ENCODE measurements around the gene CPEB2.
"Not testable (repeated sequence)": the region's sequence is repeated elsewhere in the genome, so short reads cannot be mapped to it uniquely, and the experiment has no call there.

Gene CPEB2

DNA sequence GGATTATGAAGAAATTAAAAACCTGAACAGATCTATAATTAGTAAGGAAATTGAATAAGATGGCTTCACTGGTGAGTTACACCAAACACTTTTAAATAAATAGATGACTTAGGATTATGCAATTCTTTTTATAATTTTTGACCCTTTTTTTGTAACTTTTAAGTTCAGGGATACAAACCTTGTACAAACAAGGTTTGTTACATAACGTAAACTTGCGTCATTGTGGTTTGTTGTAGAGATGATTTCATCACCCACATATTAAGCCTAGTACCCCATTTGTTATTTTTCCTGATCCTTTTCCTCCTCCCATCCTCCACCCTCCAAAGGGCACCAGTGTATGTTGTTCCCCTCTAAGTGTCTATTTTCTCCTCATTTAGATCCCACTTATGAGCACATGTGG, 75.7 kb downstream of the CPEB2 start:
- Histone ChIP-seq H3K4me1 (ENCODE audit: control insufficient read depth, insufficient read depth, low read length, poor library complexity, severe bottlenecking) (no peaks in the 10 kb centered on the region), H3K27ac (ENCODE audit: insufficient read depth, low read length, poor library complexity, severe bottlenecking) (no peak overlapping the region), H3K4me3 (ENCODE audit: insufficient read depth, low read depth, low read length, poor library complexity, severe bottlenecking) (no peak overlapping the region), H3K9me3 (ENCODE audit: control insufficient read depth, low read length) (no peaks in the 10 kb centered on the region), H3K36me3 (ENCODE audit: control insufficient read depth, insufficient read depth, low read length) (no peaks in the 10 kb centered on the region), H3K27me3 (replicated peaks; ENCODE audit: control insufficient read depth, insufficient read depth, low read length, poor library complexity, severe bottlenecking) (no peaks in the 10 kb centered on the region)
- no peak for DNase-seq

DNA sequence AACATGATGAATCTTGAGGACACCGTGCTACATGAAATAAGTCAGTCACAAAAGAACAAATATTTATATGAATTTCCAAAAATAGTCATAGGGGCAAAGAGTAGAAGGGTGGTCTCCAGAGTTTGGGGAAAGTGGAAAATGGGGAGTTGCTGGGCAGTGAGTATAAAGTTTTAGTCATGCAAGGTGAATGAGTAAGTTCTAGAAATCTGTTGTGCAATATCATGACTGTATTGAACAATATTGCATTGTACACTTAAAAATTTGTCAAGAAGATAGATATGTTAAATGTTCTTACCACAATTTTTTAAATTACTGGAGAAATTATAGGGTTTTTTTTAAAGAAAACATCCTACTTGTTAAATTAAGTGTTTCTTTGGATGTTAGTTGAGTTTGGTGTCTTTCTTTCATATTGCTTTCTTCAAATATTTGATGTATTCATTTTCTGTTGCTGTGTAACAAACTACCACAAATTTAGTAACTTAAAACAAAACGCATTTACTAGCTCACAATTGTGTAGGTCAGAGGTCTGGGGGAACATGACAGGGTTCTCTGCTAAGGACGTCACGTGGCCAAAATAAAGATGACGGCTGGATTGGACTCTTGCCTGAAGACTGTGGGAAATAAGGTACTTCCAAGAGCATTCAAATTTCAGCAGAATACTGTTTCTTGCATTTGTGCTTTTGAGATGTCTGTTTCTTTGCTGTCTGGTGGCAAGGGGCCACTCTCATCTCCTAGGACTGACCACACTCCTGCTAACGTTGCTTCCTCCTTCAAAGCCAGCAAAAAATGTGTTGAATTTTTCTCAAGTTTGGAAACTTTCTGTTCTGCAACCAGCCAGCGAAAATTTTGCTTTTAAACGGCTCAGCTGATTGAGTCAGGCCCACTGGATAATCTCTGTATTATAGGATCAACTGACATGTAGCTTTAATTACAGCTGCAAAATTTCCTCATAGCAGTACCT, 76.7 kb downstream of the CPEB2 start:
- Histone ChIP-seq H3K9me3 (ENCODE audit: control insufficient read depth, low read length) (no peaks in the 10 kb centered on the region), H3K4me3 (ENCODE audit: insufficient read depth, low read depth, low read length, poor library complexity, severe bottlenecking) (no peak overlapping the region), H3K4me1 (ENCODE audit: control insufficient read depth, insufficient read depth, low read length, poor library complexity, severe bottlenecking) (no peaks in the 10 kb centered on the region), H3K27ac (ENCODE audit: insufficient read depth, low read length, poor library complexity, severe bottlenecking) (no peak overlapping the region), H3K27me3 (replicated peaks; ENCODE audit: control insufficient read depth, insufficient read depth, low read length, poor library complexity, severe bottlenecking) (no peaks in the 10 kb centered on the region), H3K36me3 (ENCODE audit: control insufficient read depth, insufficient read depth, low read length) (no peaks in the 10 kb centered on the region)
- DNase-seq: no peak

DNA sequence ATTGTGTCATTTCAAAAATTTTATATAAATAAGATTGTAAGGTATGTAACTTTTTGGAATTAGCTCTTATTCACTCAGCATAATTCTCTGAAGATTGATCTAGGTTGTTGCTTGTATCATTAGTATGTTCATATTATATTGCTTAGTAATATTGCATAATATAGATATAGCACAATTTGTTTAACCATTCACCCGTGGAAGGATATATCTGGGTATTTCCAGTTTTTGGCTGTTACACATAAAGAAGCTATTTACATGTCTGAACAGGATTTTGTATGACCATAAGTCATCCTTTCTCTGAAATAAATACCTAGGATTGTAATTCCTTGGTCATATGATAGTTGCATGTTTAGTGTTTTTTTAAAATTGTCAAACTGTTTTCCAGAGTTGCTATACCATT, 82.5 kb downstream of the CPEB2 start:
- H3K9me3 ChIP-seq (ENCODE audit: control insufficient read depth, low read length): no peaks in the 10 kb centered on the region

DNA sequence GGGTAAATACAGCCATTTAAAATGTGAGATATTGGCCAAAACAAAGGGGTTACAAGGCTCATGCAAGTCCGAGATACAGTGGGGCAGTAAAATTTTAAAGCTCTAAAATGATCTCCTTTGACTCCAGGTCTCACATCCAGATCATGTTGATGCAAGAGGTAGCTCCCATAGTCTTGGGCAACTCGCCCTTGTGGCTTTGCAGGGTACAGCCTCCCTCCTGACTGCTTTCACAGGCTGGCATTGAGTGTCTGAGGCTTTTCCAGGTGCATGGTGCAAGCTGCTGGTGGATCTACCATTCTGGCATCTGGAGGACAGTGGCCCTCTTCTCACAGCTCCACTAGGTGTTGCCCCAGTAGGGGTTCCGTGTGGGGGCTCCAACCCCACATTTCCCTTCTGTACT, 83.5 kb downstream of the CPEB2 start:
- not testable (repeated sequence) for H3K27ac ChIP-seq (ENCODE audit: insufficient read depth, low read length, poor library complexity, severe bottlenecking)

More for the DNA sequence above, 82.5 kb downstream of the CPEB2 start:
- Histone ChIP-seq H3K36me3 (ENCODE audit: control insufficient read depth, insufficient read depth, low read length) (no peaks in the 10 kb centered on the region), H3K4me3 (ENCODE audit: insufficient read depth, low read depth, low read length, poor library complexity, severe bottlenecking) (no peak overlapping the region), H3K27ac (ENCODE audit: insufficient read depth, low read length, poor library complexity, severe bottlenecking) (no peak overlapping the region), H3K4me1 (ENCODE audit: control insufficient read depth, insufficient read depth, low read length, poor library complexity, severe bottlenecking) (no peaks in the 10 kb centered on the region), H3K27me3 (replicated peaks; ENCODE audit: control insufficient read depth, insufficient read depth, low read length, poor library complexity, severe bottlenecking) (no peaks in the 10 kb centered on the region)
- no peak for DNase-seq

DNA sequence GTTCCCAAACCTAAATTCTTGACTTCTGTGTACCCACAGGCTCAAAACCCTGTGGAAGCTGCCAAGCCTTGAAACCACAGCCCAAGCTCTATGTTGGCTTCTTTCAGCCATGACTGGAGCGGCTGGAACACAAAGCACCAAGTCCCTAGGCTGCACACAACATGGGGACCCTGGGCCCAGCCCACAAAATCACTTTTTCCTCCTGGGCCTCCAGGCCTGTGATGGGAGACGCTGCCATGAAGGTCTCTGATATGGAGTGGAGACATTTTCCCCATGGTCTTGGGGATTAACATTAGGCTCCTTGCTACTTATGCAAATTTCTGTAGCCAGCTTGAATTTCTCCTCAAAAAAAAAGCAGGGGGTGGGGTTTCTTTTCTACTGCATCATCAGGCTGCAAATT, 84.0 kb downstream of the CPEB2 start:
- not testable (repeated sequence) for H3K4me3 ChIP-seq (ENCODE audit: insufficient read depth, low read depth, low read length, poor library complexity, severe bottlenecking); H3K9me3 ChIP-seq (ENCODE audit: control insufficient read depth, low read length); H3K27ac ChIP-seq (ENCODE audit: insufficient read depth, low read length, poor library complexity, severe bottlenecking); H3K27me3 ChIP-seq (replicated peaks; ENCODE audit: control insufficient read depth, insufficient read depth, low read length, poor library complexity, severe bottlenecking); H3K4me1 ChIP-seq (ENCODE audit: control insufficient read depth, insufficient read depth, low read length, poor library complexity, severe bottlenecking); DNase-seq; H3K36me3 ChIP-seq (ENCODE audit: control insufficient read depth, insufficient read depth, low read length)

More for the DNA sequence above, 83.5 kb downstream of the CPEB2 start:
- not testable (repeated sequence) for H3K9me3 ChIP-seq (ENCODE audit: control insufficient read depth, low read length); DNase-seq; H3K4me3 ChIP-seq (ENCODE audit: insufficient read depth, low read depth, low read length, poor library complexity, severe bottlenecking); H3K36me3 ChIP-seq (ENCODE audit: control insufficient read depth, insufficient read depth, low read length); H3K27me3 ChIP-seq (replicated peaks; ENCODE audit: control insufficient read depth, insufficient read depth, low read length, poor library complexity, severe bottlenecking); H3K4me1 ChIP-seq (ENCODE audit: control insufficient read depth, insufficient read depth, low read length, poor library complexity, severe bottlenecking)

DNA sequence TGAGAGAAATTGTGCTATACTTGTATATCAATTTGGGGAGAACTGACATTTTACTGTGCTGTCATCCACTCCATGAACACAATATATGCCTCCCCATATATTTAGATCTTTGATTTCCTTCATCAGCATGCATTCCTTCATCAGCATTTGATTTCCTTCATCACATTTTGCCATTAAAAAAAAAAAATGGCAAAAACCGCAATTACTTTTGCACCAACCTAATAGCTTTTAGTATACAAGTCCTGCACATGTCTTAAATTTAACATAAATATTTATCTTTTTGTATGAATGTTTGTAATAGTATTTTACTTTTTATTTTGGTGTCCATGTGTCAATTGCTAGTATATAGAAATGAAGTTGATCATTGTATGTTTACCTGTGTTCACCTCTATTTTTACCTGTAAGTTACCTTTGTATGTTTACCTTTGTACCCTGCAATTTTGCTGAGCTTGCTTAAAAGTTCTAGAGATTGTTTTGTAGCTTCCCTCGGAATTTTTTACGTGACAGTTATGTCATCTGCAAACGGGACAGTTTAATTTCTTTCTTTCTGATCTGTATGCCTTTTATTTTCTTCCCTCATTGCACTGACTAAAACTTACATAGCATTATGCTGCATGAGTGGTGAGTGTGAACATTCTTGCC, 86.2 kb downstream of the CPEB2 start:
- H3K36me3 ChIP-seq (ENCODE audit: control insufficient read depth, insufficient read depth, low read length): no peaks in the 10 kb centered on the region

DNA sequence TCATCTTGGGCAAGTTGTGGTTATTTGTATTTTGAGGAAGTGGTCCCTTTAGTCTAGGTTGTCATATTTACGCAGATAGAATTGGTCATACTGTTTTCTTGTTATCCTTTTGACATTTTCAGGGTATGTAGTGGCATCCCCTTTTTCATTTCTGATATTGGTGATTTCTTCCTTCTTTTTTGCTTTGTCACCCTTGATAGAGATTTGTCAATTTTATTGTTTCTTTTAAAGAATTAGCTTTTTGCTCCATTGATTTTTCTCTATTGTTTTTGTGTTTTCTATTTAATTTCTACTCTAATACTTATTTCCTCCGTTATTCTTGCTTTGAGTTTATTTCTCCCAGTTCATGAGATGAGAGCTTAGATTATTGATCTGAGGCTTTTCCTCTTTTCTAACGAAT, 87.7 kb downstream of the CPEB2 start:
- no peak for DNase-seq
- Histone ChIP-seq H3K27ac (ENCODE audit: insufficient read depth, low read length, poor library complexity, severe bottlenecking) (no peak overlapping the region), H3K36me3 (ENCODE audit: control insufficient read depth, insufficient read depth, low read length) (no peaks in the 10 kb centered on the region), H3K27me3 (replicated peaks; ENCODE audit: control insufficient read depth, insufficient read depth, low read length, poor library complexity, severe bottlenecking) (no peaks in the 10 kb centered on the region), H3K9me3 (ENCODE audit: control insufficient read depth, low read length) (no peaks in the 10 kb centered on the region), H3K4me3 (ENCODE audit: insufficient read depth, low read depth, low read length, poor library complexity, severe bottlenecking) (no peak overlapping the region), H3K4me1 (ENCODE audit: control insufficient read depth, insufficient read depth, low read length, poor library complexity, severe bottlenecking) (no peaks in the 10 kb centered on the region)

More for the DNA sequence above, 86.2 kb downstream of the CPEB2 start:
- H3K4me1 ChIP-seq (ENCODE audit: control insufficient read depth, insufficient read depth, low read length, poor library complexity, severe bottlenecking): no peaks in the 10 kb centered on the region
- H3K4me3 ChIP-seq (ENCODE audit: insufficient read depth, low read depth, low read length, poor library complexity, severe bottlenecking): no peak overlapping the region
- no peak overlapping the region for H3K27ac ChIP-seq (ENCODE audit: insufficient read depth, low read length, poor library complexity, severe bottlenecking)
- DNase-seq: no peak
- H3K27me3 ChIP-seq (replicated peaks; ENCODE audit: control insufficient read depth, insufficient read depth, low read length, poor library complexity, severe bottlenecking): no peaks in the 10 kb centered on the region
- no peaks in the 10 kb centered on the region for H3K9me3 ChIP-seq (ENCODE audit: control insufficient read depth, low read length)

DNA sequence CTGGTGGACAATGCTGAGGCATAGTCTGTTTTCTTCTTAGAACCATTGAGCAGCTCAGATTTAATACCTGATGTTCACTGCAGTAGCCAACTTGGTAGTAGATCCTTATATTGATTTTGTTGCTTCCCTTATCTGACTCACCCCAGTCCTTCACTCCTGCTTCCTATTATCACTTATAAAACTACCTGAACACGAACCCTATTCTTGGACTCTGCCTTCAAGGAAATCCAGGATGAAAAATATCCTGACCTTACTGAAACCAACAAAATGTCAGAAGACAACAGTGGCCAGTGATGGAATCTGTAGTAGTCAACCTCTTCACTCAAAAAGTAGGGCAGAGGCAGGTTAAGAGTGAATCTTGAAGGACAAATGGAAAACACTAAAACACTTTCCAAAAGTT, 98.1 kb downstream of the CPEB2 start:
- Histone ChIP-seq H3K9me3 (ENCODE audit: control insufficient read depth, low read length) (no peaks in the 10 kb centered on the region), H3K4me3 (ENCODE audit: insufficient read depth, low read depth, low read length, poor library complexity, severe bottlenecking) (no peak overlapping the region), H3K27ac (ENCODE audit: insufficient read depth, low read length, poor library complexity, severe bottlenecking) (no peak overlapping the region), H3K4me1 (ENCODE audit: control insufficient read depth, insufficient read depth, low read length, poor library complexity, severe bottlenecking) (no peaks in the 10 kb centered on the region), H3K27me3 (replicated peaks; ENCODE audit: control insufficient read depth, insufficient read depth, low read length, poor library complexity, severe bottlenecking) (no peaks in the 10 kb centered on the region), H3K36me3 (ENCODE audit: control insufficient read depth, insufficient read depth, low read length) (no peaks in the 10 kb centered on the region)
- no peak for DNase-seq

DNA sequence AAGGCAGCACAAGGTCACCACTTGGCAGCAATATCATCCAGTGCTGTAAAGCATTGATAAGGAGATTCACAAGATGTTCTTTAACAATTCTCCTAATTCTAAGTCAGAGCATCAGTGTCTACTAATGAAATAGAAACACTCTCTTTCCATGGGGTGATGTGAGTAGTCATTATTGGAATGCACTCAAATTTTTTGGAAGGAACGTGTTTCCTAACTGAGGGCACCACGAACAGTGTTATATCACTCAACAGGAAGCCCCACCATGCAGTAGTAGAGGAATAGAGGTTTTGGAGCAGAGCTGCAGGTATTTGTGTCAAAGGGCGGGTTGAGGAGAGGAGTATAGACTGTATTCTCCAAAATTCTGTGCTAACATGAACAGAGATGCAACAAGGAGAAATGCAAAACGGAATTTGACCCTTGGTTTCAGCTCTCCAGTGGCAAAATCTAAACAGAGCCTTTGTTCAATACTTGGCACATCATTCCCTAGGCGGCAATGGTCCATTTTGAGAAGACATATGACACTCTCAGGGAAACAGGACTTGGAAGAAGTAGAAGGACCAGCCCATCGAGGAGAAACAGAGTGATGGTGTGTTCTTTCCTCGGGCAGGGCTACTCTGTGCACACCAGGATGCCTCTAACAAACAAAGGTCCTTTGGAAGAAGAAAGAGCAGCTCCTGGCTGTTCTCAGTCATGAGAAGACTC, 98.9 kb downstream of the CPEB2 start:
- Histone ChIP-seq H3K36me3 (ENCODE audit: control insufficient read depth, insufficient read depth, low read length) (no peaks in the 10 kb centered on the region), H3K9me3 (ENCODE audit: control insufficient read depth, low read length) (no peaks in the 10 kb centered on the region), H3K27me3 (replicated peaks; ENCODE audit: control insufficient read depth, insufficient read depth, low read length, poor library complexity, severe bottlenecking) (no peaks in the 10 kb centered on the region), H3K4me3 (ENCODE audit: insufficient read depth, low read depth, low read length, poor library complexity, severe bottlenecking) (no peak overlapping the region), H3K4me1 (ENCODE audit: control insufficient read depth, insufficient read depth, low read length, poor library complexity, severe bottlenecking) (no peaks in the 10 kb centered on the region), H3K27ac (ENCODE audit: insufficient read depth, low read length, poor library complexity, severe bottlenecking) (no peak overlapping the region)
- no peak for DNase-seq

DNA sequence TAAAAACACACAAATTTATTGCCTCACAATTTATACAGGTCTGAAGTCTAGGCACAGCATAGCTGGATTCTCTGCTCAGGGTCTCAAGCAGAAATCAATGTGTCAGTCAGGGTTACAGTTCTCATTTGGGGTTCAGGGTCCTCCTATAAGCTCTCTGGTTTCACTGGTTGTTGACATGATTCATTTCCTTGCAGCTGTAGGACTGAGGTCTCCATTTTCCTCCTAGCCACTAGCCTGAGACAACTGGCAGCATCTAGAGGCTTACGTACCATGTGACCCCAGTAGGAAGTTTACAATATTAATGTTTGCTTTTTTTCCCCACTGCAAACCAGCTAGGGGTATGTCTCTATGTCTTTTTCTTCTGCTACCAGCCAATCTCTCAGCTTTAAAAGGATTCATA, 102.5 kb downstream of the CPEB2 start:
- Histone ChIP-seq H3K27ac (ENCODE audit: insufficient read depth, low read length, poor library complexity, severe bottlenecking) (no peak overlapping the region), H3K4me3 (ENCODE audit: insufficient read depth, low read depth, low read length, poor library complexity, severe bottlenecking) (no peak overlapping the region), H3K9me3 (ENCODE audit: control insufficient read depth, low read length) (no peaks in the 10 kb centered on the region), H3K4me1 (ENCODE audit: control insufficient read depth, insufficient read depth, low read length, poor library complexity, severe bottlenecking) (no peaks in the 10 kb centered on the region), H3K36me3 (ENCODE audit: control insufficient read depth, insufficient read depth, low read length) (no peaks in the 10 kb centered on the region), H3K27me3 (replicated peaks; ENCODE audit: control insufficient read depth, insufficient read depth, low read length, poor library complexity, severe bottlenecking) (no peaks in the 10 kb centered on the region)
- no peak for DNase-seq
